Stimulated activated CD4-positive, alpha-beta T cell treated with anti-CD3 and anti-CD28 coated beads, Interleukin-2, amount 100 ng/mL, for 48 hours (primary cell): Measurements from ENCODE around the gene OLIG2.
A peak's percentile ranks its signal among the peaks of the same experiment; 100 is the strongest.

Experiments used
- DNase-seq, 2 donors: peaks; one replicate each; pipeline ENCODE4 v3.0.0-alpha.2; 2020

Gene OLIG2

GRCh38 chr21:33020558-33021100, 5.1 kb upstream of the OLIG2 start:
- DNase-seq, result no peak

DNA sequence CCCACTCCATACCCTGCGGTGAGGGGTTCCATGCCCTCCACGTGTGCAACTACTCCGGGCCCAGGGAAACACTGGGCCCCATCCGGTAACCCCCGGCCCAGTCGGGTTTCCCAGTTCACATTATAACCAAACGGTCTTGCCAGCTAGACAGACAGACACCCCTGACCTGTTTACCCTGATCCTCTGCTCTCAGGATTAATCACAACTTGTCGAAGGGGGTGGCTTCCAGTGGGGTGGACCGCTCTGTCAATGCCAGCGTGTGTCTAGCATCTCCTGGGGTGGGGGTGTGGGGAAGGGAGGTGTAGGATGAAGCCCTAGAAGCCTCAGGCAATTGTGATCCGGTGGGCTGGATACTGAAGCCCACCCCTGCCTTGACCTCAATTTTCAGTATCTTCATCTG, 4.6 kb upstream of the OLIG2 start:
- DNase-seq, result no peak

DNA sequence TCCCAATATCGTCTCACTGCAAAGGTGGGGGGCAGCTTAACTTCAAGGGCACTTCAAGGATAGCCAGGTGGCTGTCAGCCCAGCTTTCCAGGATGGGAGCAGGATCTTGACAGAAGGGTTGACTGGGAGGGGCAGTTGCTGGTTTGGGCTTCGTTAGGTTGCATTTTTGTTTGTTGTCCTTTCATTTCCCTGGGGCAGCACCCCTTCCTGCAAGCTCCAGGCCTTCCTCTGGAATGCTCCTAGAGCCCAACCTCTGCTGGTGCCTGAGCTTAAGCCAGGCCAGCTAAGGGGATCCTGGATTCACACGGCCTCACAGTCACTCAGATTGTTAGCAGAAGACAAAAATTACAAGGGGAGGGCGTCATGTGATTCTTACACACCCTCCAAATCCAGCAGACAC, 4.1 kb upstream of the OLIG2 start:
- no peak for DNase-seq

DNA sequence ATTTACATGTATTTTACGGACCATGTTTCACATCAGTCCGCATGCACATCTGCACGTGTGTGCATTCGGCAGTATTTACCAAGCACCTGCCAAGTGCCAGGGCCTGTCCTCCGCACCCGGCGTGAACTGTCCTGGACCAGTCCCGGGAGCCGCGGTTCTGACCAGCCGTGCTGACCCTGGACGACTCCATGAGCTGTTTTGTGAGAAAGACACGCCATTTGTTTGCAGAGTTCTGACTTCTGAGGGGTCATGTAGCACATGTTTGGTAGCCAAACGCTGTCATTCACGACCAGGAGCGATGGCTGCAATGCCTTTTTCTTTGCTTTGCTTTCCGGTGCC, 3.3 kb upstream of the OLIG2 start:
- no peak for DNase-seq

- no peak for DNase-seq
These were observed 2.7 kb upstream of the OLIG2 start for GRCh38 chr21:33022828-33023573.

GRCh38 chr21:33023574-33024200, 2.0 kb upstream of the OLIG2 start:
- peak in 1 of 2 donors; percentile 5 for DNase-seq

DNA sequence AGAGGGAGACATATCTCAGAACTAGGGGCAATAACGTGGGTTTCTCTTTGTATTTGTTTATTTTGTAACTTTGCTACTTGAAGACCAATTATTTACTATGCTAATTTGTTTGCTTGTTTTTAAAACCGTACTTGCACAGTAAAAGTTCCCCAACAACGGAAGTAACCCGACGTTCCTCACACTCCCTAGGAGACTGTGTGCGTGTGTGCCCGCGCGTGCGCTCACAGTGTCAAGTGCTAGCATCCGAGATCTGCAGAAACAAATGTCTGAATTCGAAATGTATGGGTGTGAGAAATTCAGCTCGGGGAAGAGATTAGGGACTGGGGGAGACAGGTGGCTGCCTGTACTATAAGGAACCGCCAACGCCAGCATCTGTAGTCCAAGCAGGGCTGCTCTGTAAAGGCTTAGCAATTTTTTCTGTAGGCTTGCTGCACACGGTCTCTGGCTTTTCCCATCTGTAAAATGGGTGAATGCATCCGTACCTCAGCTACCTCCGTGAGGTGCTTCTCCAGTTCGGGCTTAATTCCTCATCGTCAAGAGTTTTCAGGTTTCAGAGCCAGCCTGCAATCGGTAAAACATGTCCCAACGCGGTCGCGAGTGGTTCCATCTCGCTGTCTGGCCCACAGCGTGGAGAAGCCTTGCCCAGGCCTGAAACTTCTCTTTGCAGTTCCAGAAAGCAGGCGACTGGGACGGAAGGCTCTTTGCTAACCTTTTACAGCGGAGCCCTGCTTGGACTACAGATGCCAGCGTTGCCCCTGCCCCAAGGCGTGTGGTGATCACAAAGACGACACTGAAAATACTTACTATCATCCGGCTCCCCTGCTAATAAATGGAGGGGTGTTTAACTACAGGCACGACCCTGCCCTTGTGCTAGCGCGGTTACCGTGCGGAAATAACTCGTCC, 1.3 kb upstream of the OLIG2 start:
- DNase-seq, result no peak

- DNase-seq, result no peak
These were observed 638 bp upstream of the OLIG2 start for GRCh38 chr21:33025106-33025488.

- no peak for DNase-seq
These were observed 716 bp downstream of the OLIG2 start for GRCh38 chr21:33026443-33026858.

- no peak for DNase-seq
These were observed 1.2 kb downstream of the OLIG2 start for GRCh38 chr21:33026878-33027400.

DNA sequence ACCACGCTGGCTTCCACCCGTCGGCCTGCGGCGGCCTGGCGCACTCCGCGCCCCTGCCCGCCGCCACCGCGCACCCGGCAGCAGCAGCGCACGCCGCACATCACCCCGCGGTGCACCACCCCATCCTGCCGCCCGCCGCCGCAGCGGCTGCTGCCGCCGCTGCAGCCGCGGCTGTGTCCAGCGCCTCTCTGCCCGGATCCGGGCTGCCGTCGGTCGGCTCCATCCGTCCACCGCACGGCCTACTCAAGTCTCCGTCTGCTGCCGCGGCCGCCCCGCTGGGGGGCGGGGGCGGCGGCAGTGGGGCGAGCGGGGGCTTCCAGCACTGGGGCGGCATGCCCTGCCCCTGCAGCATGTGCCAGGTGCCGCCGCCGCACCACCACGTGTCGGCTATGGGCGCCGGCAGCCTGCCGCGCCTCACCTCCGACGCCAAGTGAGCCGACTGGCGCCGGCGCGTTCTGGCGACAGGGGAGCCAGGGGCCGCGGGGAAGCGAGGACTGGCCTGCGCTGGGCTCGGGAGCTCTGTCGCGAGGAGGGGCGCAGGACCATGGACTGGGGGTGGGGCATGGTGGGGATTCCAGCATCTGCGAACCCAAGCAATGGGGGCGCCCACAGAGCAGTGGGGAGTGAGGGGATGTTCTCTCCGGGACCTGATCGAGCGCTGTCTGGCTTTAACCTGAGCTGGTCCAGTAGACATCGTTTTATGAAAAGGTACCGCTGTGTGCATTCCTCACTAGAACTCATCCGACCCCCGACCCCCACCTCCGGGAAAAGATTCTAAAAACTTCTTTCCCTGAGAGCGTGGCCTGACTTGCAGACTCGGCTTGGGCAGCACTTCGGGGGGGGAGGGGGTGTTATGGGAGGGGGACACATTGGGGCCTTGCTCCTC, 1.9 kb downstream of the OLIG2 start:
- no peak for DNase-seq

DNA sequence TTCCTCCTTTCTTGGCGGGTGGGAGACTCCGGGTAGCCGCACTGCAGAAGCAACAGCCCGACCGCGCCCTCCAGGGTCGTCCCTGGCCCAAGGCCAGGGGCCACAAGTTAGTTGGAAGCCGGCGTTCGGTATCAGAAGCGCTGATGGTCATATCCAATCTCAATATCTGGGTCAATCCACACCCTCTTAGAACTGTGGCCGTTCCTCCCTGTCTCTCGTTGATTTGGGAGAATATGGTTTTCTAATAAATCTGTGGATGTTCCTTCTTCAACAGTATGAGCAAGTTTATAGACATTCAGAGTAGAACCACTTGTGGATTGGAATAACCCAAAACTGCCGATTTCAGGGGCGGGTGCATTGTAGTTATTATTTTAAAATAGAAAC, 2.5 kb downstream of the OLIG2 start:
- no peak for DNase-seq

- DNase-seq, result peak in 1 of 2 donors; percentile 18
These were observed 3.1 kb downstream of the OLIG2 start for GRCh38 chr21:33028773-33029384.

- no peak for DNase-seq
These were observed 3.7 kb downstream of the OLIG2 start for GRCh38 chr21:33029385-33029921.

- no peak for DNase-seq
These were observed 4.3 kb downstream of the OLIG2 start for GRCh38 chr21:33029975-33030461.

GRCh38 chr21:33030633-33031032, 4.9 kb downstream of the OLIG2 start:
- no peak for DNase-seq

DNA sequence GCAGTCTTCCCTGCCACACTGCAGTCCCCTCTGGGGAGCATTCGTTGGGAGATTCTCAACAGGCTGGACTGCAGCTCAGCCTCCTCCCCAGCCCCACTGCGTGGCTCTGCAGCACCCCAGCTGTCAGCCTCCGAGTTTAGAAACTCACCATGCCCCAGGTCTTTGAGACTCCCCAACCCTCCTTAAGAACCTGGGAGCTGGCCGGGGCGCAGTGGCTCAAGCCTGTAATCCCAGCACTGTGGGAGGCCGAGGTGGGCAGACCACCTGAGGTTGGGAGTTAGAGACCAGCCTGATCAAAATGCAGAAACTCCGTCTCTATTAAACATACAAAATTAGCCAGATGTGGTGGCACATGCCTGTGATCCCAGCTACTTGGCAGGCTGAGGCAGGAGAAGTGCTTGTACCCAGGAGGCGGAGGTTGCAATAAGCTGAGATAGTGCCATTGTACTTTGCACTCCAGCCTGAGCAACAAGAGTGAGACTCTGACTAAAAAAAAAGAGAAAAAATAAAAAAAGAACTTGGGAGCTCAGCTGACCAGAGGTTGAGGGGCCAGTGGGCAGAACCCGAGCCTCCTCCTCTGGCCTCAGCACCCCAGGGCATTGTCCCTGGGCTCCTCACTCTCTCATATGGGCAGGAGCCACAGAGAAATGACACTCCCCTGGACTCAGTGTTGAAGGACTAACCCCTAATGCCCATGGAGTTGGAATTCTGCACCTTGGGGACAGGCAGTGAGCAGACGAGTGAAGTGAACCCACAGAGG, 5.6 kb downstream of the OLIG2 start:
- no peak for DNase-seq

DNA sequence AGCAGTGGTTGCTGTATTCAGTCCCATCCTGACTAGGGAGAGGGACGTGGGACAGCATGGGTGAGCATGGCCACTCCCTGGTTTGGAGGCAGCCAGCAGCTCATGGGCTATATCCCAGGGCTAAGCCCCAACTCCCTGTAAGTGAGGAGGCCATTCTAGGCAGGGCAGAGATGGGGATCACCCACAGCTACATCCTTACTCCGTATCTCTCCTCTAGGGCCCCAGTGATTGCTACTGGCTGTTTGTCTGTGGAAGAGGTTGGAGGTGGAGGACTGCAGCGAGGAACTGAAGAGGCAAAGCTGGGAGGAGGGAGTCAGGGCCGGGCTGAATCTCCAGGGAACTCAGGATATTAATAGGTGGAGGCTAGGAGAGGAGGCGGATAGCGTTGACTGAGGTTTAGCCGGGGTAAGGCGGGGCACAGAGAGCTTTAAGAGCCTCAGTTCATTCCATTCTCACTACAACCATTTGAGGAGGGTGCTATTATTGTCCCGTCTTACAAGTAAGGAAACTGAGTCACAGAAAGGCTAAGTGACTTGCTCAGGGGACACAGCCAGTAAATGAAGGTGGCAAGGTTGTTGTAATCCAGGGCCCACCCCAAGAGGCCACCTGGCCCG, 6.8 kb downstream of the OLIG2 start:
- no peak for DNase-seq

GRCh38 chr21:33033094-33033951, 7.6 kb downstream of the OLIG2 start:
- DNase-seq, result no peak
